ENCODE measurements around the gene ANKRD62.

The ANKRD62 gene

DNA sequence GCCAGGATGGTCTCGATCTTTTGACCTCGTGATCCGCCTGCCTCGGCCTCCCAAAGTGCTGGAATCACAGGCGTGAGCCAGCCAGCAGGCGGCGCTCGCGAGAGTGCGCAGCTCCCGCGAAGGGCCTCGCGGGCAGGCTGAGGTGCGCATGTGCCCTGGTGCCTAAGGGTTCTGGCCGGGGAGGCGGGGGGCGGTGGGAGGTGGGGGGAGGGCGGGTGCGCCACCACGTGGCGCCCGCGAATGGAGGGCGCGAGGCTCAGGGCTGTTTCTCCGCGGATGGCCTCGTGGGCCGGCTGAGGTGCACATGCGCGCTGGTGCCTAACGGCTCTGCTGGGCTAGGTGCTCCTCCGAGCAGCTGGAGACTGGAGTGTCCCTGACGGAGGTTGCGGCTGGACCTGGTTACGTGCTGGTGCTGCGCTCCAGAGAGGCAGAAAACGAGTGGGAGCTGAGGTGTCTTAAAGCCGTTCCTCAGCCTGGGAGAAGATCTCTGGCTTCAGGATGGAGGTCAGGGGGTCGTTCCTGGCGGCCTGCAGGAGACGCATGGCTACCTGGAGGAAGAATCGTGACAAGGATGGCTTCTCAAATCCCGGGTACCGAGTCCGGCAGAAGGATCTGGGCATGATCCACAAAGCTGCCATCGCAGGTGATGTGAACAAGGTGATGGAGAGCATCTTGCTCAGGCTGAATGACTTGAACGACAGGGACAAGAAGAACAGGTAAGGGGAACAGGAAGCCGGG, at the start of gene ANKRD62:
TSS of gene ANKRD62 (plus strand) at position 324 of the 738 bp plus-strand sequence. CDS start at position 499, 175 bp downstream.
- DNase-seq (ENCODE audit: low read depth in 2 of 2): no peak

- no peak for DNase-seq (ENCODE audit: low read depth in 2 of 2)
These were observed 49.1 kb upstream of the ANKRD62 start for GRCh38 chr18:12044591-12044990.

- no peak for DNase-seq (ENCODE audit: low read depth in 2 of 2)
These were observed 47.4 kb upstream of the ANKRD62 start for GRCh38 chr18:12046046-12046750.

DNA sequence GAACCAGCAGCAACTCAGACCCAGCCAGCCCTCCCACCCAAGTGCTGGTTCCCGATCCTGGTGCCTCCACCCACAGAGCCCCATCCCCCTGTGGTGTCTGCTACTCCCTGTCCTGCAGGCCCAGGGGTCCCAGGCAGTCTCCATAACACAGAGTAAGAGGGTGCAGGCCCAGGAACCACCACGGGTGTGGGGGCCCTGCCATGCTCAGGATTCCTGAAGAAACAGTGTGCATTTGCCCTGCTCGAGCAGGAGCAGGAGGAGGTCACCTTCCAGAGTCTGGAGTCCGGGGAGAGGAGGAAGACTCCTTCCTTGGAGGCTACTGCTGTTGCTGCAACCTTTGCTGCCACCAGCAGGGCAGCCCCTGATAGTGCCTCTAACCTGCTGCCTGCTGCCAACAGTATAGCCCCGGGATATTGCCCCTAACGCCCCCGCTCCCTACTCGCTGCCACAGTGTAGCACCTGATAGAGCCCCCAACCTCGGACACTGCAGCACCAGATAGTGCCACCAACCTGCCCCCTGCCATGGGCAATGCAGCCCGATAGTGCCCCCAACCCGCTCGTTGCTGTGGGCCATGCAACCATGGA, 46.8 kb upstream of the ANKRD62 start:
- no peak for DNase-seq (ENCODE audit: low read depth in 2 of 2)

DNA sequence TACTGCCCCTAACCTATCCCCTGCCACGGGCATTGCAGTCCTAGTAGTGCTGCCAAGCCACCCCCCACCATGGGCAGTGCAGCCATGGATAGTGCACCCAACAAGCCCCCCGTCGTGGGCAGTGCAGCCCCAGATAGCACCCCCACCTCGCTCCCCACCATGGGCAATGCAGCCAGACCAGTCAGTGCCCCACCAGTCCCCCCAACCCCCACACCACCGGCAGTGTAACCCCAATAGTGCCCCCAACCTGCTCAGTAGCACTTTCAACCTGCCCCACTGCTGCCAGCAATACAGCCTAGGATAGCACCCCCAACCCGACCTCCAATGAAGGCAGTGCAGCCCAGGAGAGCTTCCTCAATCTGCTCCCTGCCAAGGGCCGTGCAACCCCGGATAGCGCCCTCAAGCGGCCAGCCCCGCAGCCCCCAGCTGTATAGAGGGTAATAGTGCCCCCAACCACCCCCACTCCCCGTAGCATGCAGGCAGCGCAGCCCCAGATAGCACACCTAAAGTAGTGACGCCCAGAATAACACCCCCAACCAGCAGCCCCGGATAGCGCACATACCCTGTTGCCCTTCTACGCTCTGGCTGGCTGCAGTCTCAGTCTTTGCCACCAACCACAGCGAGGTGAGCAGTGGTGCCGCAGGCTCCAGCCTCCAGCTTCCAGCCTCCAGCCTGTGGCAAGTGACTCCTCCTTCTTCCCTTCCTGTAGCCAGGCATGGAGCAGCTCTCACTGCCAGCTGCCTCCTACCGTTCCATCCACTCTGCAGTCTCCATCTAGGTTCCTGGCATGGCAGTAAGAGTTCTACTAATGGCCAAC, 45.4 kb upstream of the ANKRD62 start:
- DNase-seq (ENCODE audit: low read depth in 2 of 2): no peak

DNA sequence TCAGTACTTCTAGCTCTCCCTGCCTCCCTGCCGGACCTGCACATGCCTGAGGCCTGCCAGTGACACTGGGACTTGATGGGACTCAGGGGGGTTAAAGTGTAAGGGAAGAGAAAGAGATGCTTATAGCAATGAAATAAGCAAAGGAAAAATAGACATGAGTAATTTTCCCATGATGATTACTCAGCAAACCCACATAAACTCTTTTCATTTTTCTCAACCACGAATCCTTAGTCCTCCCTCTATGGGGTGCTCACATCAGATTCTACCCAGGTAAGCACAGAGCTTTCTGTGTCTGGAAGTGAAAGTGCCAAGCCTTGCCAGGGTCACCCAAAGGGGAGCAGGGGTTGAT, 44.8 kb upstream of the ANKRD62 start:
- DNase-seq (ENCODE audit: low read depth in 2 of 2): no peak

GRCh38 chr18:12049978-12050811, 43.4 kb upstream of the ANKRD62 start:
- DNase-seq (ENCODE audit: low read depth in 2 of 2): no peak

DNA sequence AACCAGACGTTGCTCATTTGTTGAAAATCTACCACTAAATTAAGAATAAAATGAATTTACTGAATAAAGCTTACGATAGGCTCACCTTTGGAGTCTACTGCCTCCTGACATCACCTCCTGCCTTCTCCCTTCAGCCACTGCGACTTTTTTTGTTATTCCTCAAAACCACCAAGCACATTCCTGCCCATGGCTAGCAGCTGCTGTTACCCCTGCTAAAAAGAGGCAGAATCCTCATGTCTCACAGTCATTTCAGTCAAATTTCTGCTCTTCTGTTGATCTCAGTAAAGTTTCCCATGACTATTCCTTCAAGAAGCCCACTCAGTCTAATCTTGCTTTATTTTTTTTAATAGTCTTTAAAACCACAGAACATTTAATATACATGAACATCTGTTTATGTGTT, 40.8 kb upstream of the ANKRD62 start:
- DNase-seq (ENCODE audit: low read depth in 2 of 2): no peak

- no peak for DNase-seq (ENCODE audit: low read depth in 2 of 2)
These were observed 40.4 kb upstream of the ANKRD62 start for GRCh38 chr18:12053289-12053688.

GRCh38 chr18:12056034-12056883, 37.4 kb upstream of the ANKRD62 start:
- no peak for DNase-seq (ENCODE audit: low read depth in 2 of 2)

DNA sequence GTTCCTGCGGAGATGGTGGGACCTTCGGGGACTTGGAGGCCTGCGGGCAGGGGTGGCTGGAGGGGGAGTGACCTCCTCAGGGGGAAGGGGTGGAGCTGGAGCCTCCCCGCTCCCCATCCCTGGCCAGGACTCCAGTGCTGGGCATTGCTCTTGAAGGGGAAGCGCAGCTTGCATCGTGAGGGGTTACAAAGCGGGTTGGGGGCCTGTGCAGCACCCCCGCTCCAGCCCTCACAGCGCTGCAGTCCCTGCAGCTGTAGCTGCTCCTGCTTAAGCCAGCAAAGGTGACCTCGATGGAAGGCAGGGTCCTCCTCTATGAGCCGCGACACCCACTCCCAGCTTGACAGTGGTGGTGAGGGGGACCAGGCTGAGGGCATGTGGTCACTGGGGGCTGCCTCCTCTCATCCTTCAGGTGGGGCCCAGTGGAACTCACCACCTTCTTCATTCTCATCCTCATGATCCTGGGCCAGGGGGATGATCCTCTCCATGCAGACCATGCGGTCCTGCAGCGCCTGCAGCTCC, 36.7 kb upstream of the ANKRD62 start:
- no peak for DNase-seq (ENCODE audit: low read depth in 2 of 2)

GRCh38 chr18:12057419-12058039, 36.1 kb upstream of the ANKRD62 start:
- DNase-seq (ENCODE audit: low read depth in 2 of 2): no peak

DNA sequence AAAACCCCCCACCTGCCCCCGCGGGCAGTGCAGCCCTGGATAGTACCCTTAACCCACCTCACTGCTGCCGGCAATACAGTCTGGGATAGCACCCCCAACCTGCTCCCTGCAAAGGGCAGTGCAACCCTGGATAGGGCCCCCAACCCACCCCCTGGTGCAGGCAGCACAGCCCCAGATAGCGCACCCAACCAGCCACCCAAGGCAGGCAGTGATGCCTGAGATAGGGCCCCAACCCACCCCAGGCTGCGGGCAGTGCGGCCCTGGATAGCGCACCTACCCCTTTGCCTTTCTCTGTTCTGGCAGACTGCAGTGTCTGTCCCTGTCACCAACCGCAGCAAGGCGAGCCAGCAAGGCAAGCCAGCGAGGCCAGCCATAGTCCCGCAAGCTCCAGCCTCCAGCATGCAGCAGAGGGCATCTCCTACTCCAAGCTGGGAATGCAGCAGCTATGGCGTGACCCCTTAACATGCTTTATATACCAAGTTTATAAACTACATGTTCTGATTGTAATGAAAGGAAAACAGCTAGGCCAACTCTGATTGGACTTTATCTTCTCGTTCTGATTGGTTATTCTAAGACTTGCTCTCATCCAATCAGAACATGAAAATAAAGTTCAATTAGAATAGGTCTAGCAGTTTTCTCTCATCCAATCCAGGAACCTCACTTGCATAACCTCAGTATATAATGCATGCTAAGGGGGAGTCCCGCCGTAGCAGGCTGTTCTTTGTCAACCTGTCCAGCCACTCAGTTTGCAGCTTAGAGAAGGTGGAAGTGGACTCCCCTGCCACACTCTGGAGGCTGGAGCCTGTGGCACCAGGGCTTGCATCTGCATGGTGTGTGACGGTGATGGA, 34.1 kb upstream of the ANKRD62 start:
- no peak for DNase-seq (ENCODE audit: low read depth in 2 of 2)

GRCh38 chr18:12060182-12060870, 33.3 kb upstream of the ANKRD62 start:
- DNase-seq (ENCODE audit: low read depth in 2 of 2): no peak

DNA sequence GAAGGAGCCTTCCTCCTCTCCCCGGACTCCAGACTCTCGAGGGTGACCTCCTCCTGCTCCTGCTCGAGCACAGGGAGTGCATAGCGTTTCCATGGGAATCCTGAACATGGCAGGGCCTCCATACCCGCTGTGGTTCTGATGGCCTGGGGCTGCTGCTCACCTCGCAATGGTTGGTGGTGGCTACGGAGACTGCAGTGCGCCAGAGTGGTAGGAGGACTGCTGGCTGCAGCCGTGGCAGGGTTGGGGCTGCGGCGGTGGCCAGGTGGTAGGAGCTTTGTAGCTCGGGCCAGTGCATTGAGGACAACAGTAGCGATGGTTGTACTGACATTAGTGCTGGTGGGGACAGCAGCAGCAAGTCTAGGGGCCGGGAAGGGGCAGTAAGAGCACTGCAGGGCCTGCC, 32.0 kb upstream of the ANKRD62 start:
- DNase-seq (ENCODE audit: low read depth in 2 of 2): no peak

DNA sequence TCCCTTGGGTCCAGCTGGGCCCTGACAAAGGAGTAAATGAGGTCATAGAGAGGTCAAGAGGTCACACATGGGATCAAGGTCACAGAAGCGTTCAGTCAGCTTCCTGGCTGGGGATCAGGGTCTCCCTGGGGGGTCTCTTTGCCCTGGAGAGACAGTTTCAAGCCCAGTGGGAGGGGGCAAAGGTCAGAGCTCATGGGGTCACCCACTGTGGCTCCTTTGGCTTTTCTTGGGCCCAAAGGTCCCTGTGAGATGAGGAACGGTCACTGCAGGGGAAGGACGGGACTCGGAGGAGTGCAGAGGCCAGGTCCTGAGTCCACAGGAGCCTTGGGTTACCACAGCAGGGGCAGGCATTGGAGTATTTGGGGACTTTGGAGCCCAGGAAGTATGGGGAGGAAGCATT, 30.7 kb upstream of the ANKRD62 start:
- DNase-seq (ENCODE audit: low read depth in 2 of 2): no peak

DNA sequence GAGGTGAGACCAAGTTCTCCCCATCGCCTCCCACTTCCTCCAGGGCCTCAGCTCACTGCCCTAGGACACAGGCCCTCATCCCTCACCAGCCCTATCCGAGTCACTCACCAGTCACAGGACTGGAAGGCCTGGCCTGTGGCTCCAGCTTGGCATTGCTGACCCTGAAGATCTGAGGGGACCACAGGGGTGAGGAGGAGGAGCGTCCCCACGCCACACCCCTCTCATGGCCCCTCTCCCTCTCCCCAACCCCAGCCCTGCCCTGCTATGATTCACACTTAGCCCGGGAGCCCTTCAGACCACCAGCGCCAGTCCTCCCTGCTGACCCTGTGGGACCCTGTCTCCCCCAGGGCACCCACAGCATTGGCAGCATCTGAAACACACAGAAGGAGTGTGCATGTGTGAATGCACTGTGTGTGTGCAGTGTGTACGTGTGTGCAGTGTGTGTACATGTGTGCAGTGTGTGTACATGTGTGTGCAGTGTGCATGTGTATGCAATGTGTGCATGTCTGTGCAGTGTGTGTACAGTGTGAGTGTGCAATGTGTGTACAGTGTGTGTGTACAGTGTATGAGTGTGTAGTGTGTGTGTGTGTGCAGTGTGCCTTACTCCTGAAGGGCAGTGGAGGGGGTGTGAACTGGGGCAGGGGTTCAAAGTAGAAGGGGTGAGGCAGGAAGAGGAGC, 29.4 kb upstream of the ANKRD62 start:
- no peak for DNase-seq (ENCODE audit: low read depth in 2 of 2)

GRCh38 chr18:12065397-12065796, 28.2 kb upstream of the ANKRD62 start:
- DNase-seq (ENCODE audit: low read depth in 2 of 2): no peak

Measured in stimulated activated CD8-positive, alpha-beta memory T cell treated with anti-CD3 and anti-CD28 coated beads, Interleukin-2, amount 100 ng/mL, for 48 hours (primary cell).